ENCODE measurements around the gene CPHXL2. TPM values are rescaled to one million over a fixed set of nuclear protein-coding genes. Genes with fewer than 3 reads are reported as not detected.

CPHXL2 gene
- total and polyA plus RNA-seq, 4 donors = not detected

DNA sequence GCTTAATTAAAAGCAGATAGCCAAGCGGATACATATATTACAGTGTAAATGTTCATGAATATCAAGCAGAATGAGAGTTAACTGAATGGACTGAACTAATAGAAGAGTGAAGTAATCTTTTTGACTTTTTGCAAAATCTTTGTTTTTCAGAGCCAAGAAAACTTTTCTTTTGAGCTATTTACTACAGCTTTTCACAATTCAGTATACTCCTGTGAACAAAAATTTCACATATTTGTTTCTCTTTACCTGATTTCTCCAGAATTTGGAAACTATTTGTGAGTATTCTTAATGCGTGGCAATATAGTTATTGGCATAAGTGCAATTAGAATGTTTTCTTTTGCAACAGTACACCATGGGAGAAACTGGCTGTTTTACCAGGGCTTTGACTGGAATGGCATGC, 33.5 kb upstream of the CPHXL2 start (continued):
- TF ChIP-seq, protein P1, sequence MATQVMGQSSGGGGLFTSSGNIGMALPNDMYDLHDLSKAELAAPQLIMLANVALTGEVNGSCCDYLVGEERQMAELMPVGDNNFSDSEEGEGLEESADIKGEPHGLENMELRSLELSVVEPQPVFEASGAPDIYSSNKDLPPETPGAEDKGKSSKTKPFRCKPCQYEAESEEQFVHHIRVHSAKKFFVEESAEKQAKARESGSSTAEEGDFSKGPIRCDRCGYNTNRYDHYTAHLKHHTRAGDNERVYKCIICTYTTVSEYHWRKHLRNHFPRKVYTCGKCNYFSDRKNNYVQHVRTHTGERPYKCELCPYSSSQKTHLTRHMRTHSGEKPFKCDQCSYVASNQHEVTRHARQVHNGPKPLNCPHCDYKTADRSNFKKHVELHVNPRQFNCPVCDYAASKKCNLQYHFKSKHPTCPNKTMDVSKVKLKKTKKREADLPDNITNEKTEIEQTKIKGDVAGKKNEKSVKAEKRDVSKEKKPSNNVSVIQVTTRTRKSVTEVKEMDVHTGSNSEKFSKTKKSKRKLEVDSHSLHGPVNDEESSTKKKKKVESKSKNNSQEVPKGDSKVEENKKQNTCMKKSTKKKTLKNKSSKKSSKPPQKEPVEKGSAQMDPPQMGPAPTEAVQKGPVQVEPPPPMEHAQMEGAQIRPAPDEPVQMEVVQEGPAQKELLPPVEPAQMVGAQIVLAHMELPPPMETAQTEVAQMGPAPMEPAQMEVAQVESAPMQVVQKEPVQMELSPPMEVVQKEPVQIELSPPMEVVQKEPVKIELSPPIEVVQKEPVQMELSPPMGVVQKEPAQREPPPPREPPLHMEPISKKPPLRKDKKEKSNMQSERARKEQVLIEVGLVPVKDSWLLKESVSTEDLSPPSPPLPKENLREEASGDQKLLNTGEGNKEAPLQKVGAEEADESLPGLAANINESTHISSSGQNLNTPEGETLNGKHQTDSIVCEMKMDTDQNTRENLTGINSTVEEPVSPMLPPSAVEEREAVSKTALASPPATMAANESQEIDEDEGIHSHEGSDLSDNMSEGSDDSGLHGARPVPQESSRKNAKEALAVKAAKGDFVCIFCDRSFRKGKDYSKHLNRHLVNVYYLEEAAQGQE (IDR thresholded peaks at IDR 0.05) = no peak

DNA sequence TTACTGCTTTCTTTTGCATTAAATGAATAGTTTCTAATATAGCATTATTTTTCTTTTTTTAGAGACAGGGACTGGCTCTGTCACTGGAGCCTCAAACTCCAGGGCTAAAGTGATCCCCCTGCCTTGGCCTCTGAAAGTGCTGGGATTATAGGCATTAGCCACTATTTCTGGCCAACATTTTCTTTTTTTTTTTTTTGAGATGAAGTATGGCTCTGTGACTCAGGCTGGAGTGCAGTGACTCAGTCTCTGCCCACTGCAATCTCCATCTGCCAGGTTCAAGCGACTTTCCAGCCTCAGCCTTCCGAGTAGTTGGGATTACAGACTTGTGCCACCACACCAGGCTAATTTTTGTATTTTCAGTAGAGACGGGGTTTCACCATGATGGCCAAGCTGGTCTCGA, 26.5 kb upstream of the CPHXL2 start:
- Histone ChIP-seq H3K9me3 (ENCODE audit: control insufficient read depth in 4 of 4, low read length in 3 of 4) (no peaks in the 10 kb centered on the region), H3K4me3 (ENCODE audit: low read depth in 1 of 3, low read length in 3 of 3) (no peak overlapping the region), H3K27ac (ENCODE audit: low read depth in 1 of 2, low read length in 2 of 2) (no peak overlapping the region), H3K4me1 (ENCODE audit: control insufficient read depth in 4 of 4, insufficient read depth in 4 of 4, low read length in 3 of 4) (no peaks in the 10 kb centered on the region), H3K27me3 (ENCODE audit: control insufficient read depth in 4 of 4, insufficient read depth in 4 of 4, low read length in 3 of 4) (no peaks in the 10 kb centered on the region), H3K9ac (ENCODE audit: low read depth in 1 of 2, low read length in 2 of 2) (no peak overlapping the region), H3K36me3 (ENCODE audit: control insufficient read depth in 4 of 4, insufficient read depth in 3 of 4, low read depth in 1 of 4, low read length in 3 of 4) (no peaks in the 10 kb centered on the region)
- WGBS = 94% methylated on average over 4 of the region's 4 CpGs
- DNase-seq (ENCODE audit: low spot score) = no peak
- TF ChIP-seq RXRA (IDR thresholded peaks at IDR 0.05) (no peak), TAF1 (conservative IDR thresholded peaks at IDR 0.05) (no peak), HNF4G (IDR thresholded peaks at IDR 0.05) (no peak), EGR1 (IDR thresholded peaks at IDR 0.05; ENCODE audit: low read depth in 2 of 2) (no peak), JUND (IDR thresholded peaks at IDR 0.05) (no peak), SP1 (IDR thresholded peaks at IDR 0.05) (no peak), NR2F2 (IDR thresholded peaks at IDR 0.05) (no peak), HNF4A (conservative IDR thresholded peaks at IDR 0.05) (no peak), RAD21 (IDR thresholded peaks at IDR 0.05) (no peak), FOXA1 (IDR thresholded peaks at IDR 0.05) (no peak), YY1 (IDR thresholded peaks at IDR 0.05) (no peak), GABPA (IDR thresholded peaks at IDR 0.05 in 1 of 2, conservative IDR thresholded peaks at IDR 0.05 in 1 of 2) (no peak), FOXA2 (IDR thresholded peaks at IDR 0.05) (no peak)
- TF ChIP-seq, protein P2, sequence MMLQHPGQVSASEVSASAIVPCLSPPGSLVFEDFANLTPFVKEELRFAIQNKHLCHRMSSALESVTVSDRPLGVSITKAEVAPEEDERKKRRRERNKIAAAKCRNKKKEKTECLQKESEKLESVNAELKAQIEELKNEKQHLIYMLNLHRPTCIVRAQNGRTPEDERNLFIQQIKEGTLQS (IDR thresholded peaks at IDR 0.05) = no peak
- TF ChIP-seq, protein P3, sequence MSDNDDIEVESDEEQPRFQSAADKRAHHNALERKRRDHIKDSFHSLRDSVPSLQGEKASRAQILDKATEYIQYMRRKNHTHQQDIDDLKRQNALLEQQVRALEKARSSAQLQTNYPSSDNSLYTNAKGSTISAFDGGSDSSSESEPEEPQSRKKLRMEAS (IDR thresholded peaks at IDR 0.05) = no peak
- TF ChIP-seq, protein P4, sequence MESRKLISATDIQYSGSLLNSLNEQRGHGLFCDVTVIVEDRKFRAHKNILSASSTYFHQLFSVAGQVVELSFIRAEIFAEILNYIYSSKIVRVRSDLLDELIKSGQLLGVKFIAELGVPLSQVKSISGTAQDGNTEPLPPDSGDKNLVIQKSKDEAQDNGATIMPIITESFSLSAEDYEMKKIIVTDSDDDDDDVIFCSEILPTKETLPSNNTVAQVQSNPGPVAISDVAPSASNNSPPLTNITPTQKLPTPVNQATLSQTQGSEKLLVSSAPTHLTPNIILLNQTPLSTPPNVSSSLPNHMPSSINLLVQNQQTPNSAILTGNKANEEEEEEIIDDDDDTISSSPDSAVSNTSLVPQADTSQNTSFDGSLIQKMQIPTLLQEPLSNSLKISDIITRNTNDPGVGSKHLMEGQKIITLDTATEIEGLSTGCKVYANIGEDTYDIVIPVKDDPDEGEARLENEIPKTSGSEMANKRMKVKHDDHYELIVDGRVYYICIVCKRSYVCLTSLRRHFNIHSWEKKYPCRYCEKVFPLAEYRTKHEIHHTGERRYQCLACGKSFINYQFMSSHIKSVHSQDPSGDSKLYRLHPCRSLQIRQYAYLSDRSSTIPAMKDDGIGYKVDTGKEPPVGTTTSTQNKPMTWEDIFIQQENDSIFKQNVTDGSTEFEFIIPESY (IDR thresholded peaks at IDR 0.05) = no peak
- TF ChIP-seq, protein P5, sequence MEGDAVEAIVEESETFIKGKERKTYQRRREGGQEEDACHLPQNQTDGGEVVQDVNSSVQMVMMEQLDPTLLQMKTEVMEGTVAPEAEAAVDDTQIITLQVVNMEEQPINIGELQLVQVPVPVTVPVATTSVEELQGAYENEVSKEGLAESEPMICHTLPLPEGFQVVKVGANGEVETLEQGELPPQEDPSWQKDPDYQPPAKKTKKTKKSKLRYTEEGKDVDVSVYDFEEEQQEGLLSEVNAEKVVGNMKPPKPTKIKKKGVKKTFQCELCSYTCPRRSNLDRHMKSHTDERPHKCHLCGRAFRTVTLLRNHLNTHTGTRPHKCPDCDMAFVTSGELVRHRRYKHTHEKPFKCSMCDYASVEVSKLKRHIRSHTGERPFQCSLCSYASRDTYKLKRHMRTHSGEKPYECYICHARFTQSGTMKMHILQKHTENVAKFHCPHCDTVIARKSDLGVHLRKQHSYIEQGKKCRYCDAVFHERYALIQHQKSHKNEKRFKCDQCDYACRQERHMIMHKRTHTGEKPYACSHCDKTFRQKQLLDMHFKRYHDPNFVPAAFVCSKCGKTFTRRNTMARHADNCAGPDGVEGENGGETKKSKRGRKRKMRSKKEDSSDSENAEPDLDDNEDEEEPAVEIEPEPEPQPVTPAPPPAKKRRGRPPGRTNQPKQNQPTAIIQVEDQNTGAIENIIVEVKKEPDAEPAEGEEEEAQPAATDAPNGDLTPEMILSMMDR (IDR thresholded peaks at IDR 0.05; ENCODE audit: low read depth, low read length, missing input control) = no peak
- TF ChIP-seq, protein P1 (IDR thresholded peaks at IDR 0.05) = no peak
